HG03103 (cell line): Measurements from ENCODE around the gene UNG.
"Not testable (repeated sequence)": the region's sequence is repeated elsewhere in the genome, so short reads cannot be mapped to it uniquely, and the experiment has no call there.

Source experiments
- ATAC-seq: cut with Tn5 transposase; IDR thresholded peaks from one replicate; pipeline ENCODE4 v1.9.1; 2021; ENCODE audit warnings: low read depth; ENCODE audit not compliant: unreplicated experiment

The UNG gene

GRCh38 chr12:109097435-109098182, at the start of gene UNG:
UNG (plus strand) TSS chr12:109097597; CDS start chr12:109097680, 83 bp downstream.
- ATAC-seq, result peak; percentile 81

GRCh38 chr12:109048706-109049105, 48.7 kb upstream of the UNG start:
- ATAC-seq, result not testable (repeated sequence)

GRCh38 chr12:109049794-109050193, 47.6 kb upstream of the UNG start:
- not testable (repeated sequence) for ATAC-seq

- no peak for ATAC-seq
Measured at GRCh38 chr12:109052097-109052413, 45.3 kb upstream of the UNG start.

- peak; percentile 70 for ATAC-seq
Measured at GRCh38 chr12:109052414-109053323, 44.7 kb upstream of the UNG start, which contains the start of gene USP30. USP30 (plus strand) TSS chr12:109052576; CDS start chr12:109052679, 103 bp downstream.

GRCh38 chr12:109053382-109054123, 43.8 kb upstream of the UNG start:
- no peak for ATAC-seq

GRCh38 chr12:109054124-109054513, 43.3 kb upstream of the UNG start:
- not testable (repeated sequence) for ATAC-seq

GRCh38 chr12:109054520-109054919, 42.9 kb upstream of the UNG start:
- ATAC-seq, result no peak

- ATAC-seq, result no peak
Measured at GRCh38 chr12:109056891-109057290, 40.5 kb upstream of the UNG start.

- no peak for ATAC-seq
Measured at GRCh38 chr12:109057376-109057775, 40.0 kb upstream of the UNG start.

- ATAC-seq, result no peak
Measured at GRCh38 chr12:109058773-109059172, 38.6 kb upstream of the UNG start.

- ATAC-seq, result no peak
Measured at GRCh38 chr12:109064143-109064542, 33.3 kb upstream of the UNG start.

GRCh38 chr12:109065154-109065852, 32.1 kb upstream of the UNG start:
- no peak for ATAC-seq

- ATAC-seq, result no peak
Measured at GRCh38 chr12:109065853-109066193, 31.6 kb upstream of the UNG start.

- ATAC-seq, result no peak
Measured at GRCh38 chr12:109069307-109070271, 27.8 kb upstream of the UNG start.

GRCh38 chr12:109074866-109075265, 22.5 kb upstream of the UNG start:
- ATAC-seq, result no peak

- ATAC-seq, result no peak
Measured at GRCh38 chr12:109082751-109083150, 14.6 kb upstream of the UNG start.

- no peak for ATAC-seq
Measured at GRCh38 chr12:109084425-109084824, 13.0 kb upstream of the UNG start.

- ATAC-seq, result no peak
Measured at GRCh38 chr12:109085590-109085989, 11.8 kb upstream of the UNG start.
